Activated naive CD8-positive, alpha-beta T cell treated with anti-CD3 and anti-CD28 coated beads, Interleukin-2, amount 50 U/mL, for 16 hours (primary cell): ENCODE results near the gene SHF.
"Not testable (repeated sequence)": the region's sequence is repeated elsewhere in the genome, so short reads cannot be mapped to it uniquely, and the experiment has no call there.

Experiments used
- DNase-seq: peaks from one replicate; pipeline ENCODE4 v3.0.0-alpha.2; 2020; ENCODE audit warnings: low read depth, low spot score

SHF gene

DNA sequence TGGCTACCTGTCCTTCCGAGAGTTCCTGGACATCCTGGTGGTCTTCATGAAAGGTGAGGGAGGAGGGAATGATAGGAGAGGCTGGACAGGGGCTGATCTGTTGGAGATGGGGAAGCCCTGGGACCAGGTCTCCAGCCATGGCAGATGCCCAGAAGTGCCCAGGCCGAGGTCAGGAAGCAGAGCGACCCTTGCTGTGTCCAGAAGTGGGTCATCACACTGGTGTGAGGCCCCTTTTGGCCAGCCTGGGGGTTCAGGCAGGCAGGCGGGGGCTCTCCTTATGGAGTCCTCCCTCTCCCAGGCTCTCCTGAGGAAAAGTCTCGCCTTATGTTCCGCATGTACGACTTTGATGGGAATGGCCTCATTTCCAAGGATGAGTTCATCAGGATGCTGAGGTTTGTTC lies 40.2 kb downstream of the SHF start:
- no peak for DNase-seq

DNA sequence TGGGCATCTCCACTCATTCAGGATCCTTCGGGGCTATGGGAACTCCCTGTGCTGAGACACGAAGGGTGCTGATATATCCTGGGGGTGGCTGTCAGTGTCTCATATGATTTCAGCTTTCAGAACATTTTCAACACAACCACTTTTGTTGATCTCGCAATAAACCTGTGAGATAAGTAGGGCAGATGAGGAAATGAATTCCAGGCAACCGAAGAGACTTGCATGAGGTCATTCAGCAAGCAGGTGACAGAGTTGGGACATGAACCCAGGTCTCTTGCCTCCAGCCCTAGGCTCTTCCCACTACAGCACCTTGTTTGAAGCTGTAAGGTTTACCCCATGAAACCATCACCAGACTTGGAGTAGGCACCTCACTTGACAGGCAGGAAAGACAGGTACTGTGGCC lies 41.4 kb downstream of the SHF start:
- no peak for DNase-seq

DNA sequence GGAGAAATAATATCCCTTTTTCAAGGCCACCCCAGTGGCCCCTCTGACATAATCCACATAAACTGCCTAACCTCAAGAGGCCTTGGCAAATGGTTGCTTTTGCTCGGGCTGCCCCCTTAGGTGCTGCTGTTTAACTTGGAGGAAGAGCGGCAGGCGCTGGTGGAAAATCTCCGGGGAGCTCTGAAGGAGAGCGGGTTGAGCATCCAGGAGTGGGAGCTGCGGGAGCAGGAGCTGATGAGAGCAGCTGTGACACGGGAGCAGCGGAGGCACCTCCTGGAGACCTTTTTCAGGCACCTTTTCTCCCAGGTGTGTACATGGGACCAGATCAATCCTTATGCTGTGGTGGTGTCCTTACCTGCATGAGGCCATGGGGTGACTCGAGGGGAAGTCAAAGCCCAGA lies 43.0 kb downstream of the SHF start:
- DNase-seq, result no peak

DNA sequence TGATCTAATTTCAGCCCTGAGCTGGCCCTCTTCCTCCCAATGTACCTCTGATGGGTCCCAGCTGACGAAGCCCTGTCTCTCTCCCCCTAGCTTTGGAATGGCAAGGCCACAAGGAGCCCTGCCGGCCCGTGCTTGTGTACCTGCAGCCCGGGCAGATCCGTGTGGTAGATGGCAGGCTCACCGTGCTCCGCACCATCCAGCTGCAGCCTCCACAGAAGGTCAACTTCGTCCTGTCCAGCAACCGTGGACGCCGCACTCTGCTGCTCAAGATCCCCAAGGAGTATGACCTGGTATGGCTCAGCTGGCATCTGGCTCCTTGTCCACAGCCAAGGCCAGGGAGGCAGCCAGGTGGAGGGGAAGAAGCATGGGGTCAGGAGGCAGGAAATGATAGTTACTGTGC lies 43.8 kb downstream of the SHF start:
- no peak for DNase-seq

DNA sequence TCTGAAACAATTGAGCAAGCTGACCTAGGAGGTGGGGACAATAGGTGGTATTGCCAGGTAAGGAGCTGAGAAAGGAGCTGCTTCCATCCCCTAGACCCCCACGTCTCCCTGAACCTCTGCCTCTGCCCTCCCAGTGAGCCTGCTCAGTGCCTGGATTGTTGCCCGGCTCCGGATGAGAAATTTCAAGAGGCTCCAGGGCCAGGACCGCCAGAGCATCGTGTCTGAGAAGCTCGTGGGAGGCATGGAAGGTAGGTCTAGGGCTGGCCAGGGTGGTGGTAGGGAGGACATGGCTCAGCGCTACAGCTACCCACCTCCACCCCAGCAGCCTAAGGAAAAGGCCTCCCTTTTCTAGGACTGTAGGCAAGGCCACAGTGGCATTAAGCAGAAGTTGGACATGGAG lies 44.7 kb downstream of the SHF start:
- DNase-seq, result no peak

DNA sequence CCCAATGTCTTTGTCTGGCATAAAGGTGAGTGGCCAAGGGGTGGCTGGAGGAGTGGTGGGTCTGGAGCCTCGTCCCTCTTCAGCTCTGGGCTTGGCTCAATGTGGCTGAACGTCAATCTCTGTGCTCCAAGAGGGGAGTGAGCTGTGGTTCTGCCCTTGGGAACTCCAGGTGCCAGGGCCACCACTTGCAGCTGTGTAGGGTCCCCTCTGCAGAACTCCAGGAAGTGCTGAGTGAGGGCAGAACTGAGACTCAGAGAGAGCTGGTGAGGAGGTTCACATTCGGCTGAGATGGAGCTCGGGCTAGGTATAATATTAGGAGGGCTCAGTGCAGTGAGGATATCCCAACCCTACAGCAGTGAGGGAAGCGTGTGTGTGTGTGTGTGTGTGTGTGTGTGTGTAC lies 46.4 kb downstream of the SHF start:
- DNase-seq, result no peak

DNA sequence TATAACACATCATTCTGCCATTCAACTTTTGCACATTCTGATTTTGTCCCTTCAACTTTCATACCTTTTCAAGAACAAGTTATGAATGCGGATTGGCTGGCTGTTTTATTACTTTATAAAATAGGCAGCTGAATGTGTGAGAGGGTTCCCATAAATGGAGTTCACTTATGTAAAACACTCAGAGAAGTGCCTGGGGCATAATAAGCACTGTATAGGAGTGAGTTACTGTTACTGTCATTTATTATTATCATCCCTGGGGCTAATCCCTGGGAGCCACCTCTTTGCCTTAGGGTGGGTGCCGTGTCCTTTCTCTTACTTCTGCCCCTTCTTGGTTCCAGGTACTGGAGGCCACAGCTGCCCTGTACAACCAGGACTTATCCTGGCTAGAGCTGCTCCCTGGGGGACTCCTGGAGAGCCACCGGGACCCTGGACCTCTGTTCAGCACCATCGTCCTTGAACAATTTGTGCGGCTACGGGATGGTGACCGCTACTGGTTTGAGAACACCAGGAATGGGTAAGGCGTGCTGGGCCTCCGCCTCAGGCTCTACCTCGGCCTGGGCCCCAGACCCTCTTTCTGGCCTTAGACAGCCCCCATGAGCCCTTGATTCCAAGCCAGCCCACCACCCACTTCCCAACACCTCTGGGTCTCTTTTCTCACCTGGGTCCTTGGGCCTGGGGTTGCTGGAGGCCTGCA lies 47.1 kb downstream of the SHF start:
- no peak for DNase-seq

DNA sequence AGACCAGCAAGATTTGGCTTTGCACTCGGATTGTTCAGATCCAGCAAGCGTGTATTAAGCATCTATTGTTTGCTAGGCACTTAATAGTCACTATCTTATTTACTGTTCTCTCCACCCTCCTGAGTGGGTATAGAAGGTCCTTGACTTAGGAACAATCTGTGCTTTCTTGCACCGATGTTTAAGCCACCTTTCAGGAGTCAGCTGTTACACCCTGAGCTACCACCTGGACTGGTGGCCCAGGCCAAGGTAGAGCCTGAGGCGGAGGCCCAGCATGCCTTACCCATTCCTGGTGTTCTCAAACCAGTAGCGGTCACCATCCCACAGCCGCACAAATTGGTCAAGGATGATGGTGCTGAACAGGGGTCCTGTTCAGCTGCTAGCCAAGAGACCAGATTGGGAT lies 48.0 kb downstream of the SHF start:
- DNase-seq, result no peak

DNA sequence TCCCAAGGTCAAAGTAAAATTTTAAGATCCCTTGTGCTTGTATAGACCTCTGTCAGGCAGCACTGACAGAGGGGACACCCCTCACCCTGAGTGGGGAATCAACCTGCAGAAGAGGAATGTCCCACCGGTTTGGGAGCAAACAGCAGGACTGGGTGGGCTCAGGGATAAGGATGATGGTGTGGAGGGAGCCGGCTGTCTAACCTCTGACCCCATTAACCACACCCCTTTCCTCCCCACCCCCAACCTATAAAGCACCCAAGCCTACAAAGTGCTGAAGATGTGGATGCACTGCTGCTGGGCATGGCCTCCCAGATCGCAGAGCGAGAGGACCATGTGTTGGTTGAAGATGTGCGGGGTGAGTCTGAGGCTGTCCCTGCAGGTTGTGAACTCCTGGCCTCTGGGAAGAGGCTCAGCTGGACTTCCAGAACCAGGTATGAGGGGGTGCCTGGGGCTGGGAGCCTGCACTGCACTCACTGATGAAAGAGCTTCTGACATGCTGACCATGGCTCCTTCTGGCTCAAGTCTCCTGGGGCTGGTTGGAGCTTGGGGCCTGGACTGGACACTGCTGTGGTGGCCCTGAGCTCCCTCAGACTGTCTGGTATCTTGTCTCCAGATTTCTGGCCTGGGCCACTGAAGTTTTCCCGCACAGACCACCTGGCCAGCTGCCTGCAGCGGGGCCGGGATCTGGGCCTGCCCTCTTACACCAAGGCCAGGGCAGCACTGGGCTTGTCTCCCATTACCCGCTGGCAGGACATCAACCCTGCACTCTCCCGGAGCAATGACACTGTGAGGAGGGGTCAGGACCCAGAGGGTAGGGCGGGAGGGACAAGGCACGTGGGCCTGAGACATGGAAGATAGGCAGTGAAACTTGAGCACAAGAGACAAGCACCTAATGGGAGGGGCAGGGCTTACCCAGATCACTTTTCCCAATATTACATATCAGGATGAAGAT lies 48.7 kb downstream of the SHF start:
- DNase-seq, result no peak

DNA sequence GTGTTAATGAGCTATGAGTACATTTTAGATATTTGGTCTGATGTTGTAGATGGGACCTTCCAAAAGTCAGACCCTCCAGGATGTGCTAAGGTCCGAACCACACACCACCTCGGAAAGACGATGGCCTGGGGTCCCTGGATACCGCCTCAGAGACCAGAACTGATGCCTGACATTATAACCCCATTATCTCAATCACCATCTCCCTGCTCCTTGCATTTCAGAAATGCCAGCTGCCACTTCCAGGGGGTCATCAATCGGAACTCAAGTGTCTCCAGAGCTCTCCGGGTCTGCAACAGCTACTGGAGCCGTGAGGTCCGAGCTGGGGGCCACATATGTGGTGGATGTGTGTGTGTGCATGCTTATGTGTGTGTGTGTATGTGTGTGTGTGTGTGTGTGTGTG lies 50.1 kb downstream of the SHF start:
- no peak for DNase-seq

DNA sequence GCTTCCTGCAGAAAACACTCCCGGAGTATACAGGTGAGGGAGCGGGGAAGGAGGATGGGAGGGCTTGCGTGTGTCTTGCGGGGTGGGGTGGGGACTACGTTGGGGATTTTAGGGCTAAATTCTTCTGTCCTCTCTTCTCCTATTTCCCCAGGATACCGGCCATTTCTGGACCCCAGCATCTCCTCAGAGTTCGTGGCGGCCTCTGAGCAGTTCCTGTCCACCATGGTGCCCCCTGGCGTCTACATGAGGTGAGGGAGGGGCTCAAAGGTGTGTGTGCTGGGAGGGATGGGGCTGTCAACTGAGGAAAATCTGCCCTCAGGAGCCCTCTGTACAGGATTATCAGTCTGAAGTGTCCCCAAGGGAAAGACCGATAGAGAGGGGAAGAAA lies 51.4 kb downstream of the SHF start:
- DNase-seq, result no peak

DNA sequence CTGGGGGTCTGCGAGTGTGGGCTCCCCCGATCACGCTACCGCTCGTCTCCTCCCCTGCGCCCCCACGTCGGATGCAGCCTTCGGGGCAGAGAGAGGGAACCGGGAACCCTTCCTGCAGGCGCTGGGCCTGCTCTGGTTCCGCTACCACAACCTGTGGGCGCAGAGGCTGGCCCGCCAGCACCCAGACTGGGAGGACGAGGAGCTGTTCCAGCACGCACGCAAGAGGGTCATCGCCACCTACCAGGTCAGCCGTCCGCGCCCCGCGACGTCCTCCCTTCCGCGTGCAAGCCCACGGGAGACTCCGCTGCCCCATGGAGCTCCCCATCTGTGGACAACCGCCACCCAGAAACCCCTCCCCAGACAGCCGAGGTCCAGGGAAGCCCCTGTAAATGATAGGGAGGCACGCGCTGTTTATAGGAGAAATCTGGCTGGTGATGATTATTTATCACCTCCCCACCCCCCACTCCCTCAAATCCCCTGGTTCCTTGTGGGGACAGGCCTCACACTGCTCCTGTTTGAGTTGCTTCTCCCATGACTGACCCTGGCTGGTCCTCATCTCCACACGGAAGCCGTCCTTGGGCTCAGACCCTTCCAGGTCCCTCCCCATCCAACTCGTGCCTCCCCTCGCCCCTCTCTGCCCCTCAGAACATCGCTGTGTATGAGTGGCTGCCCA lies 51.9 kb downstream of the SHF start:
- DNase-seq, result not testable (repeated sequence)

DNA sequence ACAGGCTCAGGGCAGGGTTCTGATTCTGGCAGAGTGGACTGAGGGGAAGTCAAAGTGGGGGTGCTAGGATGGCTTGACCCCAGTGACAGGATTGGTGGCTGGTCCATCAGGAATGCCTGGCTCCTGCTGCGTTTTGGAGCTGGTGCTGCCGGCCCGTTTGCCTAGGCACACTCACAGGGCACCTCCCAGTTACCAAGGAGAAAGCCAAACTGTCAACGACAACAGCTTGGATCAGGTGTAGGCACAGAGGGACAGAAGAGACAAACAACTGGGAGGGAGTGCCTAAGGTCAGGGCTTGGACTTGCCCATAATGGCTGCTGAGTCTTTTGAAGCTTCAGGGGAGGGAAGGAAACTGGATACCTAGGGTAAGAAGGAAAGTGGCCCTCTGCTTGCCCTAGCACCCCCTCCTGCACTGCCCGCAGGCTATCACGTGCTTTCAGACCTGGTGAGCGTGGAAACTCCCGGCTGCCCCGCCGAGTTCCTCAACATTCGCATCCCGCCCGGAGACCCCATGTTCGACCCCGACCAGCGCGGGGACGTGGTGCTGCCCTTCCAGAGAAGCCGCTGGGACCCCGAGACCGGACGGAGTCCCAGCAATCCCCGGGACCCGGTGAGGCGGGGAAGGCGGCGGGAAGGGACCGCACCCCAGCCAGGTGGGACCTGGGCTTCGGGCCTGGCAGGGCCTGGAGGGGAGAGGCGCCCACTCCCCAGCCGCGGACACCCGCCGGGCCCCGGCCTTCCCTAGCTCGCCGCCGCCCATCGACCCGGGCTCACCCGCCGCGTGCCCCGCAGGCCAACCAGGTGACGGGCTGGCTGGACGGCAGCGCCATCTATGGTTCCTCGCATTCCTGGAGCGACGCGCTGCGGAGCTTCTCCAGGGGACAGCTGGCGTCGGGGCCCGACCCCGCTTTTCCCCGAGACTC lies 52.8 kb downstream of the SHF start:
- DNase-seq, result no peak

DNA sequence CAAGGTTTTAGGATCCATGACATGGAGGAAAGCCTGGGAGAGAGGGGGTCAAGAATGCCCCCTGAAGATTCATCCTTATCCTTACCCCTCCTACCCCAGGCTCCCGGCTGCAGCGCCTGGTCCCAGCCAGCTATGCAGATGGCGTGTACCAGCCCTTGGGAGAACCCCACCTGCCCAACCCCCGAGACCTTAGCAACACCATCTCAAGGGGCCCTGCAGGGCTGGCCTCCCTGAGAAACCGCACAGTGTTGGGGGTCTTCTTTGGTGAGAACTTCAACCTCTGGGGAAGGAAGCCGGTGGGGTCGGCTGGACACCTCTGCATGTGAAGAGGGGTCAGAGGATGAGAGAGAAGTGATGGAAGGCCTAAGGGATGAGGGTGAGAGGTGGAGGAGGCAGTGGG lies 53.7 kb downstream of the SHF start:
- DNase-seq, result no peak

DNA sequence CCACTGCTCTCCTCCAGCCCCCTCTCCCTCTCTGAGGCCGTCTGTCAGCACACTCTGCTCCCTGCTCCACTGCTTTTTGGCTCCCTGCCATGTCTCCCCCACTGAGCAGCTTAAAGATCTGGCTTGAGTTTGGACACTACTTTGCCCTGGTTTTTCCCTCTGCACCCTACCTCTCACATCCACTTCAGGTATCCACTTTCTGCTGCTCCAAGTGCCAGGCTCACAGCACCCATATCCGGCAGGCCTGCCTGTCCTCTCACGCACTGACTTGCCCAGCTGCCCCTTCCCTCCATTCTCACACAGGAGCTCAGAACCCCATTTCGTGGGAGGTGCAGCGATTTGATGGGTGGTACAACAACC lies 54.2 kb downstream of the SHF start:
- DNase-seq, result no peak

DNA sequence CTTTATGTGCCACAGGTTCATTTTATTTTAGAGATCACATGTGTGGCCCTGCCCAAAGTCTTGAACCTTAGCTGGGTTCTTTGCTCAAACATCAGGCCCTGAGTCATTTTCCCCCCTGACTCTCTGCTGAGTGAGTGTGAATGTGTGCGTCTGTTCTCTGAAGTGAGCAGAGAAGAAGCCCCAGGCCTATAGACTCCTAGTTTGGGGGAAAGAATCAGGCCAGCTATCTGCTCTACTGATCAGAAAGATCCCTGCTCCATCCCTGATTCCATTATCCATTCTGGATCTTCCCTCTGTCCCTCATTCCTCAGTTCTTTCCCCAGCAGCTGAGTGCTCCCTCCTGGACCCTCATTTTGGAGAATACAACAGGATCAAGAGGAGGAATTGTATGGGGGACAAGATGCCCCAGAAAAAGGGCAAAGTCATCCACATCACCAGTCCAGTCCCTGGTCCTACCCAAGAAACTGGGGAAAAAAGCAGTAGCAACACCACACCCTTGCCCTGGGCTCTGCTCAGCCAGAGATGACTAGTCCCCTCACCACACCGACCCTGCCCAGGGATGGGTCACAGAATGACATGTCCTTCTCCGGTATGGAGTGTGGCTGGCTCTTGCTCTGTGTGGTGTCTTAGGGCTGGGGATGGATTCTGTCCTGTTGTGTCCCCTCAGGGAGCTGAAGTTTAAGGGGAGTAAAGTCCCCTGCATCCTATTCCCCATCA lies 54.8 kb downstream of the SHF start:
- no peak for DNase-seq

DNA sequence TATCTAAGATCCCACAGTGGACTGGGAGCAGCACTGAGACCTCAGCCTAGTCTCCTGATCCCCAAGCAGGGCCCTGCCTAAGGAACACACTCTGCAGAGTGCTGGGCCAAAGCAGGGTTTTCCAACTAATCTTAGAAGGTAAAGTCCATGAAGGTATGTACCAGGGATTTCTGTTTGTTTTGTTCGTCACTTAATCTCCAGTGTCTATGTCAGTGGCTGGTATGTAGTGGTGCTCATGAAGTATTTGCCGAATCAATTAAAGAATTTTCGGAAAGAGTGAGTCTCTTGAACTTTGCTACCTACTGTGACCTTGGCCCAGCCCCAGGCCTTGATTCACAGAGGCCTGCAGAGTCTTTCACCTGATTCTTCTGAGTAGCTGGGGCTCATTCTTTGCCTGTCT lies 56.3 kb downstream of the SHF start:
- DNase-seq, result no peak

DNA sequence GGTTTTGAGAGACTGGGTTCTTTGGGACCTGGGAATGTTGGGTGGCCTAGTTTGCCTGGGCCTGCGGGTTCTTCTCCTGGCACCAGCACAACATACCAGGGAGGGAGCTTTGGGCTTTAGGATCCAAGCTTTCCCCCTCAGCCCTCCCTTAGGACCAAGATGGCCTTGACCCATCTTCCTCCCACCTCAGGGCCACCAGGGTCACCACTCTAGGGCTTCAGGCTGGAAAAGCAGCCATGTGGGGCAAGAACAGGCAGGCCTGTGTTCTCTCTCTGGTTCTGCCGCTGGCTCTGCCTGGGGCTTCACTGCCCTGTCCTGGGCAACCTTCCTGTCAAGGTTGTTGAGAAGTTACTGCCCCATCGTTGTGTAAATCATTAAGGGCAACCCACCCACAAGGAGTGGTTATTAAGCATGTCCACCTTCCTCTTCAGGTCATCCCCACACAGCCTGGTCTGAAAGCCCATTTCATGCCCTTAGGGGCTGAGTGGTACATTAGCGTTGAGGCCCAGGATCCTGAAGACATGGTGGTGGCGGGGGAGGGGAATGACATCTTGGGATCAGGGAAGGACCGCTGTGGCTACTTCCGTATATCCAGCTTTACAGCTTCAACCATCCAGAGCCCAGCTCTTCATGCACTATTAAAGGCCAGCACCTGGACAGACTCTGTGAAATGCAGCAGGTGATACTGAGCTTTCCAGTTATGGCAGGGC lies 57.3 kb downstream of the SHF start:
- DNase-seq, result no peak

DNA sequence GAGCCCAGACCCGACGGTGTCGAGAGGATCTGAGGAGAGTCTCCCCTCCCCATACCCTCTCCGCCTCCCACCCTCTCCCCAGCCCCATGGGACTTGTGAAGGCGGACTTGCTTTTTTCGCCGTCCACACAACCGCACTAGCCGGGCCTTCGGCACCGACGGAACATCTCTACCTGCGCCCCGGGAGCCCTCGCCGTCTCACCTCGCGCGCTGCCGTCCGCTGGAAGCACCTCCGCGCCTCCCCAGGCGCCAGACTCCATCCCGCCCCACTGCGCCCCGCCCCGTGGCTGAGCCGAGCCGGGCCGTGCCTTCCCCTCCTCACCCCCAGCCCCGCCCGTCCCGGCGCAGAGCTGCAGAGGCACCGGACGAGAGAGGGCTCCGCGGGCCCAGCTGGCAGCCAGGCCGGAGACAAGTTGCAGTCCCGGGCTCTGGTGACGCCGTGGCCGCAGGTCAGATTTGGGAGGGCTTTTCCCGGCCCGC lies 58.1 kb downstream of the SHF start, which contains the start of the genes DUOX1 and DUOXA1:
Gene DUOX1, plus strand, starts transcription at position 344 of the 479 bp plus-strand sequence. CDS start 1,973 bp downstream, outside the sequence.
Gene DUOXA1, minus strand, starts transcription at position 229 of the 479 bp plus-strand sequence. CDS start 6,865 bp downstream, outside the sequence.
- no peak for DNase-seq
